HG03571 (cell line): ENCODE data around the gene DHRSX.
"Not testable (repeated sequence)": the region's sequence is repeated elsewhere in the genome, so short reads cannot be mapped to it uniquely, and the experiment has no call there.

Experiments
- ATAC-seq: cut with Tn5 transposase; IDR thresholded peaks from one replicate; pipeline ENCODE4 v1.9.1; 2021; ENCODE audit not compliant: unreplicated experiment

Gene DHRSX

GRCh38 chrX:2427147-2427546, 73.6 kb downstream of the DHRSX start:
- ATAC-seq: no peak

GRCh38 chrX:2426289-2426882, 74.4 kb downstream of the DHRSX start:
- ATAC-seq: no peak

- ATAC-seq: no peak
Observed at GRCh38 chrX:2425286-2426071, 75.3 kb downstream of the DHRSX start.

- ATAC-seq: no peak
Observed at GRCh38 chrX:2424317-2424716, 76.5 kb downstream of the DHRSX start.

- no peak for ATAC-seq
Observed at GRCh38 chrX:2423899-2424298, 76.9 kb downstream of the DHRSX start.

GRCh38 chrX:2423282-2423681, 77.5 kb downstream of the DHRSX start:
- ATAC-seq: no peak

GRCh38 chrX:2419418-2419817, 81.4 kb downstream of the DHRSX start:
- not testable (repeated sequence) for ATAC-seq

GRCh38 chrX:2418000-2418399, 82.8 kb downstream of the DHRSX start:
- no peak for ATAC-seq

- no peak for ATAC-seq
Observed at GRCh38 chrX:2416851-2417604, 83.7 kb downstream of the DHRSX start.

GRCh38 chrX:2414384-2414783, 86.4 kb downstream of the DHRSX start:
- no peak for ATAC-seq

- ATAC-seq: no peak
Observed at GRCh38 chrX:2413969-2414368, 86.8 kb downstream of the DHRSX start.

- no peak for ATAC-seq
Observed at GRCh38 chrX:2412131-2412530, 88.6 kb downstream of the DHRSX start.

GRCh38 chrX:2410279-2411020, 90.3 kb downstream of the DHRSX start:
- no peak for ATAC-seq

GRCh38 chrX:2409796-2410195, 91.0 kb downstream of the DHRSX start:
- no peak for ATAC-seq

GRCh38 chrX:2408856-2409255, 91.9 kb downstream of the DHRSX start:
- ATAC-seq: no peak

- no peak for ATAC-seq
Observed at GRCh38 chrX:2406891-2407518, 93.8 kb downstream of the DHRSX start.

GRCh38 chrX:2404776-2405175, 96.0 kb downstream of the DHRSX start:
- no peak for ATAC-seq

- no peak for ATAC-seq
Observed at GRCh38 chrX:2402361-2402690, 98.5 kb downstream of the DHRSX start.

- no peak for ATAC-seq
Observed at GRCh38 chrX:2401590-2402360, 99.0 kb downstream of the DHRSX start.

- no peak for ATAC-seq
Observed at GRCh38 chrX:2401201-2401589, 99.6 kb downstream of the DHRSX start.
